NB4 (cell line): Measurements from ENCODE around the gene NEK8.

Source experiments
- DNase-seq: peaks from one replicate; pipeline ENCODE4 v3.0.0; 2010; ENCODE audit warnings: low read depth
- H3K4me3 ChIP-seq: one replicate; pipeline ENCODE4 v1.5.1; 2011; ENCODE audit warnings: mild to moderate bottlenecking, low read depth, low read length, moderate library complexity
- MAX ChIP-seq: IDR thresholded peaks from 2 replicates; pipeline ENCODE4 v1.6.1; 2011; ENCODE audit warnings: low read depth, low read length
- MYC ChIP-seq: IDR thresholded peaks from 2 replicates; pipeline ENCODE4 v1.6.1; 2011; ENCODE audit warnings: low read depth, low read length
- POLR2A ChIP-seq: IDR thresholded peaks from 2 replicates; pipeline ENCODE4 v1.6.1; 2011; ENCODE audit warnings: mild to moderate bottlenecking; ENCODE audit not compliant: insufficient read length; ENCODE audit errors: extremely low read depth
- TF ChIP-seq, protein P1 (sequence below): IDR thresholded peaks from one replicate; pipeline ENCODE4 v1.5.1; 2012; ENCODE audit warnings: low read depth, low read length

NEK8 gene

DNA sequence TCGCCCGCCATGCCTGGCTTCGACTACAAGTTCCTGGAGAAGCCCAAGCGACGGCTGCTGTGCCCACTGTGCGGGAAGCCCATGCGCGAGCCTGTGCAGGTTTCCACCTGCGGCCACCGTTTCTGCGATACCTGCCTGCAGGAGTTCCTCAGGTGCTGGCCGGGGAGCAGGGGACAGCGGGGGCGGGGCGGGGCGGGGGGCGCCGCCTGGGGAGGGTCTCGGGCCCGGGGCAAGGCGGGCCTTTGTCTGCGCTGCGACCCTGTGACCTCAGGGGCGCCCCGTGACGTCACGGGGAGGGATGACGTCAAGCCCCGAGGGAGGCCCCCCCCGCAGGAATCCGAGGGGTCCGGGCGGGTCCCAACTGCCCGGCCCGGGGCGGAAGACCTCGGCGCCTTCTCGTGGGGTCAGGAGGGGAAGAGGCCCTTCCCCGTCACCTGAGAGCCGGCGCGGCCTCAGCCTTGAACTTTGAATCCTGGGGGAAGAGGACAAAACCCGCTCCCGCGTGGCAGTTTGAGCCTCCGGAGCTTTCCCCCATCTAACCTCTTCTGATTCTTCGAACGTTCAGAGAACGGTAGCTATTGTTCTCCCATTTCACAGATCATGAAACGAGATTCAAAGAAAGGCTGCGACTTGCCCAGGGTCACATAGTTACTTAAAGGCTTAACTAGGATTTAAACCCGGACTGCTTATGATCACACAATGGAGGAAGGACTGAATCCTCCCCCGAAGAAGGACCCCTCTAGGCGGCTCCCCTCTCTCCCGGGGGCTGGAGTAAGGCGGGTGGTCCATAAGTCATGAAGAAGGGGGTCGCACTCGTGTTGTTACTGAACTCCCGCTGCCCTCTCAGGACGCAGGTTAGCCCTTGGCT, 15.8 kb downstream of the NEK8 start:
- peak overlapping the region; percentile 88 for H3K4me3 ChIP-seq
- TF ChIP-seq MYC: no peak
- no peak for TF ChIP-seq MAX
- DNase-seq: peak; percentile 58

DNA sequence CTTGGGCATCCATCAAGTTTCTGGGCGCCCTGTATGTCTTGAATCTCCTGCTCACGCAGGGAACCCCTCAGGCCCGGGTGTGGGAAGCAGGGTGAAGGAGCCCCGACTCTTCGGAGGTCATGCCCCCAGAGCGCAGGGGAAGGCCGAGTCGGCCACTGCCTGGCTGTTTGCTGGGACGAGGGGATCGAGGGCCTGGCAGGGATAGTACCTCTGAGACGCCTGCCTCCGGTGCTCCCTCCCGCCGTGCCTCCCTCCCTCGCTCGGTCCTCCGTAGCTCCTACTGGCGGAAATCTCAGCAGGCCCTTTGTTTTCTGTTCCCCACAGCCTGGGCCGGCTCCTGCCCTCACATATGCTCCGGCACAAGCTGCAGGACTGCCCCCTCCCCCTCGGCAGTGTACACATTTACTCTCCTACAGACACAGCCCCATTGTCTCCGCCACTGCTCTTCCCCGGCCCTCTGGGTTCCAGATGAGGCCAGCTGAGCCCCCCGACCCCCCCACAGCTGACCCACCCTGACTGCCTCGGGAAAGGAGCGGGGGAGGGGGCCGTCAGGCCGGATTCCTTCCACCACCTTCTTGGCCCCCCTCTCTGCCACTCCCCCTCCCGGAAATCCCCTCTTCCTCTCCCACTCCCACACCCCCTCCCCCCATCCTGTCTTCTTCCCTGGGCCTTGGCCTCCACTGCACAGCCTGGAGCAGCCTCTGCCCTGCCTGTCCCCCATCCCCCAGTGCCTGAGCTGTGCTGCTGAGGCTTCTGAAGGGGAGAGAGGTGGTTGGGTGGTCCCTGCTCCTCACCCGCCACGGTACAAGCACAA, 16.6 kb downstream of the NEK8 start:
- no peak for TF ChIP-seq POLR2A
- TF ChIP-seq MAX: no peak
- TF ChIP-seq MYC: no peak
- TF ChIP-seq, protein P1, sequence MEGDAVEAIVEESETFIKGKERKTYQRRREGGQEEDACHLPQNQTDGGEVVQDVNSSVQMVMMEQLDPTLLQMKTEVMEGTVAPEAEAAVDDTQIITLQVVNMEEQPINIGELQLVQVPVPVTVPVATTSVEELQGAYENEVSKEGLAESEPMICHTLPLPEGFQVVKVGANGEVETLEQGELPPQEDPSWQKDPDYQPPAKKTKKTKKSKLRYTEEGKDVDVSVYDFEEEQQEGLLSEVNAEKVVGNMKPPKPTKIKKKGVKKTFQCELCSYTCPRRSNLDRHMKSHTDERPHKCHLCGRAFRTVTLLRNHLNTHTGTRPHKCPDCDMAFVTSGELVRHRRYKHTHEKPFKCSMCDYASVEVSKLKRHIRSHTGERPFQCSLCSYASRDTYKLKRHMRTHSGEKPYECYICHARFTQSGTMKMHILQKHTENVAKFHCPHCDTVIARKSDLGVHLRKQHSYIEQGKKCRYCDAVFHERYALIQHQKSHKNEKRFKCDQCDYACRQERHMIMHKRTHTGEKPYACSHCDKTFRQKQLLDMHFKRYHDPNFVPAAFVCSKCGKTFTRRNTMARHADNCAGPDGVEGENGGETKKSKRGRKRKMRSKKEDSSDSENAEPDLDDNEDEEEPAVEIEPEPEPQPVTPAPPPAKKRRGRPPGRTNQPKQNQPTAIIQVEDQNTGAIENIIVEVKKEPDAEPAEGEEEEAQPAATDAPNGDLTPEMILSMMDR: no peak
- peak overlapping the region; percentile 88 for H3K4me3 ChIP-seq
- peak; percentile 74 for DNase-seq

GRCh38 chr17:28745786-28746411, 17.3 kb downstream of the NEK8 start:
- no peak for TF ChIP-seq POLR2A
- TF ChIP-seq MYC: no peak
- TF ChIP-seq, protein P1: no peak
- no peak for TF ChIP-seq MAX
- peak overlapping the region; percentile 88 for H3K4me3 ChIP-seq
- no peak for DNase-seq

DNA sequence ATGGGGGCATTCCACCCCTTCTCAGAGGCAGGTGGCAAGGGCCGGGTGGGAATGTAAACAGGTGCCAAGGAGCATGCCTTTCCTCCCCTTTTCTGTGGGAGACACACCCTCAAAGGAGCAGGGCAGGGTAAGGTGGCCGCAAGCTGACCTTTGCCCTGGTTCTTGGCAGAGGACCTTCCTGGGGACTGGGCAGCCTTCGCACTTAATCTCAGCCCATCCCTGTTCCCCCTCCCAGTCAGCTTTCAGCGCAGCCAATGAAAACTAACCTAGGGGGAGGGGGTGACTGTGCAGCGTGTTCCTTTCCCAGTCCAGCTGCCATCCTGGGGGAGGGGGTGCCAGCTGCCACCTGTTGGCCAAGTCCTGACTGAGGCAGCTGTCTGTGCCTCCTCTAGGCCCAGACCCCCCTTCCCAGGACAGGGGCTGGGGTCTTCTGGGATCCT, 18.0 kb downstream of the NEK8 start:
- H3K4me3 ChIP-seq: no peak overlapping the region
- no peak for TF ChIP-seq POLR2A
- no peak for TF ChIP-seq MYC
- TF ChIP-seq MAX: no peak
- TF ChIP-seq, protein P1: no peak
- no peak for DNase-seq

DNA sequence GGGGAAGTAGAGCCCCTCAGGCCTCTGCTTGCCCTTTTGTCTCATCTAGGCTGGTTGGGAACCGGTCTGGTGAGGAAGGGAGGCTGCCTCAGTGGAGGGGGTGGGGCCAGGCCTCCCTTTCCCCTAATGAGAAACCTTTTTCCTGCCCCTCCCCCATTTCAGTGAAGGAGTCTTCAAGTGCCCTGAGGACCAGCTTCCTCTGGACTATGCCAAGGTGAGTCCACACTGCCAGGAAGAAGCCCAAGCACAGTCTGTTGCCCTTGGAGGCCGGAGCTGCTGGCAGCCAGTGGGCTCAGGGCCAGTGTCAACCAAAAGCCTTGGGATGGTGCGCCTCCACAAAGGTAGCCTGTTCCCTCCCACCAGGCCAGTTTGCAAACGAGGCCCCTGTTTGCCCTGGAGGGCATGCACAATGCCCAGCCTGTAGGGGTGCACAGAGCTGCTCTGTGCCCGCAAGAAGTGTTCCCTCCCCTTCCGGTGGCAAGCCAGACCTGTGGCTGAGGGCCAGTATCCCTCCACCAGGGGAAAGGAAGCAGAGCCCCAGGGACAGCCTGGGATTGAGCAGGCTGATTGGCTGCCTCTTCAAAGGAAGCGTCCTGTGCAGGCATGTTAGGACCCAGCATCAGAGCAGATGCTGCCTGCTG, 18.6 kb downstream of the NEK8 start:
- H3K4me3 ChIP-seq: no peak overlapping the region
- DNase-seq: no peak
- no peak for TF ChIP-seq POLR2A
- TF ChIP-seq, protein P1: no peak
- TF ChIP-seq MYC: no peak
- no peak for TF ChIP-seq MAX
